NCI-H226 (cell line): ENCODE measurements around the gene PRKAR1B.
"Not testable (repeated sequence)": the region's sequence is repeated elsewhere in the genome, so short reads cannot be mapped to it uniquely, and the experiment has no call there.

Experiments
- DNase-seq: peaks from one replicate; pipeline ENCODE4 v3.0.0-alpha.2; 2015

PRKAR1B gene

DNA sequence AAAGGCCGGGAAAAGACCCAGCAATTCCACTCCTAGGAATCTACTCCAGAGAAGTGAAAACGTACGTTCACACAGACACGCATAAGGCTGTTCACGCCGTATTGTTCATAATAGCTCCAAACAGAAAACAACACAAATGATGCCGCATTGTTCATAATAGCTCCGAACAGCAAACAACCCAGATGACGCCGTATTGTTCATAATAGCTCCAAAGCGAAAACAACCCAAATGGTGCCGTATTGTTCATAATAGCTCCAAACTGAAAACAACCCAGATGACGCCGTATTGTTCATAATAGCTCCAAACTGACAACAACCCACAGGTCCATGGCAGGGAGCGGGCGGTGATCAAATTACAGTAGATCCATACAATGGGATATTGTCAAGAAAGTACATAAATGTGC, 85.8 kb downstream of the PRKAR1B start:
- no peak for DNase-seq

DNA sequence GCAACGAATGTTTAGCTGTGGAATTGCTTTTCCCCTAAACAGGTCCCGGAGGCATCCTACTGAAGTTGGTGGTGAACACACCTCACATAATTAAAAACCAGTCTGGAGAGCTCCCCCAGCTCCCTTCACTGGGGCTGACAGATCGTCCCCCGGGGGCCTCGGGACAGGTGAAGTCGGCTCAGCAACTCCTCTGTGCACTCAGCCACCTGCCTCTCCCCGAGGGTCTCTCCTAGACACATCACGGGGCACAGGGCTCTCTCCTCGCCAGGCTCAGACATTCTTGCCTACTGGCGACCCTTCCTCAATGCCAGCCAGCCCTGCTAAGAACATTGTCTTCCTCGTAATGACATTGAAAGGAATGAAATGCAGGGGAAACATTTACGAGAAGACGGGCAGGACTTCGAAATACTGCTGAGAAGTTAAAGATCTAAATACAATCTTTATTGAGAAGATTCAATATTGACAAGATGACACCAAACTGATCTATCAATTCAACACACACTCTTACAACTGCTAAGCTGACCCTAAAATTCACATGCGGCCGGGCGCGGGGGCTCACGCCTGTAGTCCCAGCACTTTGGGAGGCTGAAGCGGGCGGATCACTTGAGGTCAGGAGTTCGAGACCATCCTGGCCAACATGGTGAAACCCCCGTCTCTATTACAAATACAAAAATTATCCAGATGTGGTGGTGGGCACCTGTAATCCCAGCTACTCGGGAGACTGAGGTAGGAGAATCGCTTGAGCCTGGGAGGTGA, 88.6 kb downstream of the PRKAR1B start:
- no peak for DNase-seq

GRCh38 chr7:637826-638225, 89.3 kb downstream of the PRKAR1B start:
- DNase-seq: no peak

DNA sequence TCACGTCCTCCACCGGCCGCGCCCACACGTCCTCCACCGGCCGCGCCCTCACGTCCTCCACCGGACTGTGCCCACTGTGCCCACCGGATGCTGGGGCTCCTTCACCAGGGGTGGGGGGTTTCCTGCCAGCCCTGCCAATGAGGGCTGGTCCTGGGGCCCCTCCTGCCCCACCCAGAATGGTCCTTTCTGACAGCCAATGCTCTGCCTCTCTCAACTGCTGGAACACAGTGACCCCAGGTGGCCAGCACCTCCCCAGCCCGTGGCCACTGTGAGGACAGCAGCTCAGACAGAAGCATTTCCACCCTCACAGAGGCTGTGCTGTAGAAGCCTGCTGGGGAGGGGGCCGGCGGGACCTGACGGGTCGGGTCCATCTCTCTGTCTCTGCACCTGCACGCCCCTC, 90.7 kb downstream of the PRKAR1B start:
- DNase-seq: no peak

GRCh38 chr7:635687-636382, 91.2 kb downstream of the PRKAR1B start:
- not testable (repeated sequence) for DNase-seq

DNA sequence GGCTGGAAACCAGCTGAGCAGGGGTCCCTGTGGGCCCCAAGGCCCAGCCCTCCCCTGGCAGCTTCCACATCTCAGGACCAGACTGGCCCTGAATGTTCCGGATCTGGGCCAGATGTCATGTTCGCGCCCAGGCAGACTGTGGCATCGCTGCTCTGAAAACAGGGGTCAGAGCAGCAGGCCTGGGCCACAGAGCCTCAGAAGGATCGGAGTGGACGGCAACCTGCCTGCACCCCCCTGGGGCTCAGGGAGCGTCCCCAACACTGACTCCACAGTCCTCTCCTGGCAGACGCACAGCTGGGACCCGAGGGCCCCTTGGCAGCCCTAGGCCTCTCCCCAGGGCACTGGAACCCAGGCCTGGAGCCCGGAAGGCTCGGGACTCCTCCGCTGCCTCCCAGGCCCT, 91.9 kb downstream of the PRKAR1B start:
- no peak for DNase-seq

DNA sequence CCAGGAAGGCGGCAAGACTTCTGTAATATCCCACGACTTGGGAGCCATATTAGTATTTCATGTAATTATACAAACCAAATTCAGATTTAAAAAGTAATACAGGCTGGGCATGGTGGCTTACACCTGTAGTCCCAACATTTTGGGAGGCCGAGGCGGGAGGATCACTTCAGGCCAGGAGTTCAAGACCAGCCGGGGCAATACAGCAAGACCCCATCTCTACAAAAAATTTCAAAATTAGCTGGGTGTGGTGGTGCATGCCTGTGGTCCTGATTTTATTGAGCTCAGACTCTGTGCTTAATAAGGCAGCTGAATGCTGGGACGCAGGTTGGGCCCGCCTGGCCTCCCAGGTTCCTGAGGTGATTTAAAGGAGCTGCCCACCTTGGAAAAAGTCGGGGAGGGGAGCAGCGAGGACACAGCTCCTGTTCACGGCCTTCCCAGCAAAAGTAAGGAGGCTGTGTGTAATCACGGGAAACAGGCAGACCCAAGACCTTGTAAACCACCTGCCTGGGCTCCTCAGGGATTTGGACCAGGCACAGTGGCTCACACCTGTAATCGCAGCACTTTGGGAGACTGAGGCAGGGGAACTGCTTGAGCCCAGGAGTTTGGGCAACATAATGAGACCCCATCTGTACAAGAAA, 93.6 kb downstream of the PRKAR1B start:
- DNase-seq: no peak

- DNase-seq: no peak
These were observed 94.3 kb downstream of the PRKAR1B start for GRCh38 chr7:632831-633210.

DNA sequence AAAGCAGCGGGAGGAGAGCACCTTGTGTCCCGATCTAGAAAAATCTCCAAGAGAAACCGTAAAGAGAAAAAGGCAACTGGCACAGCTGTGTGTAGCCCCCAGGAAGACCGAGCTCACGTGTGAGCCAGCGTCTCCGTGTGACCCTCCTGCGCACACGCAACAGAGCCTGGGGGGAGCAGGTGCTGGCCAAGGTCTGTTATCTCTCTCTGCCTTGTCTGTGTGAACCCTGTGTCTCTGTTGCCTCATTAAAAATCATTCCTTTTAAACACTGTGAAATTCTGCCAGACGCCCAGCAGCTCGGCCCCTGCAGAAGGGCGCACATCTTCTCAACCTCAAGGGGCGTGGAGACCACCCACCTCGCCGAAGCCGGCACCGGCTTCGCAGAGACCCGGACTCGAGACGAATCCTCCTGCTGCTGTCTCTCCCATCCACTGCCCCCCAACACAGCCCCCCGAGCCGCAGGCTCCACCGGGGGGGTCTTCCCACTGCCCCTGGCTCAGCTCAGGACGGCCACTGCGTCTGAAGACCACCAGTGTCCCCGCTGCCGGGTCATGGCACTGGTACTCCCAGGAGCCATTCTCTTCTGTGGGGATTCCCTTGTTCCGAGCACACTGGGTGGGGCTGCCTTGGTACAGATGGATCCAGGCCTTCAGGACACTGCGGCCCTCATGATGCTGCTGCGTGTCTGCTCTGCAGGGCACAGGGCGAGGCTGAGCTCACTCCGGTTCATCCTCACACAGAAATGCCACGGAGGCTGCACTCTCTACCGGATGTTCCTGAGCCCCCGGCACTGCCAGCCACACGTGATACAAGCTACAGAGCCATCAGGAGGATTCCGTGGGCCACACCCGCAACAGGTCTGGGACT, 94.9 kb downstream of the PRKAR1B start:
- no peak for DNase-seq

DNA sequence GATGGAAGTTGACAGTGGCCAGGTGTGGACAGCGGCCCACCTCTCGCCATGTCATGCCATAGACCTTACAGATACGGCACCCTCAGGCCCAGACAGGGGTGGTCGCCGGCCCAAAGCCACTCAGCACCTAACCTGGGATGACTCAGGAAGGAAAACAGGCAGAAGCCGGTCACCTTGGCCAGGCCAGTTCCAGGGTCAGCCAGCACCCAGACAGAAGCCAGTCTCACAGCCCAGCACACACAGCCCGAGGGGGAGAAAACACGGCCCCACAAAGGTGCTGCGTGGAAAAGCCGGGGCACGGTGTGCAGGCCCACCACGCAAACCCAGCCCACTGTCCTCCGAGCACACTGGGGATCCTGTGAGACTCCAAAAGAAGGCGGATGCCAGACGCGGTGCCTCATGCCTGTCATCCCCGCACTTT, 95.8 kb downstream of the PRKAR1B start:
- no peak for DNase-seq

DNA sequence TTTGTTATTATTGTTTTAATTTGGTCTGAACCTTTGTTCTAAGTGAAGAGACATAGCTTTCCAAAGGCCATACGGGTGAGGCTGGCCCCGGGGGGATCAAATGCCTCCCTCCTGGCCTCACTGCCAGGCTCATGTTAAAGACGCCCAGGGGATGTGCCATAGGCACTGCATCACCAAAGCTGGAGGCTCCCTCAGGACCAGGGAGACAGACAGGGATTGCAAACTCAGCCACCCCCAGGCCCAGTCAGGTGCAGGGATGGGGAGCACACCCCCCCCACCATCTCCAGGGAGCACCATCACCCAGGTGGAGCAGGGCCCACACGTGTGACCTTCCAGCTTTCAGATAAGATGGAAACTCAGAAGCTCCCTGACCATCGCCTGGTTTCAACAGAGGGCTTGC, 96.5 kb downstream of the PRKAR1B start:
- DNase-seq: no peak

DNA sequence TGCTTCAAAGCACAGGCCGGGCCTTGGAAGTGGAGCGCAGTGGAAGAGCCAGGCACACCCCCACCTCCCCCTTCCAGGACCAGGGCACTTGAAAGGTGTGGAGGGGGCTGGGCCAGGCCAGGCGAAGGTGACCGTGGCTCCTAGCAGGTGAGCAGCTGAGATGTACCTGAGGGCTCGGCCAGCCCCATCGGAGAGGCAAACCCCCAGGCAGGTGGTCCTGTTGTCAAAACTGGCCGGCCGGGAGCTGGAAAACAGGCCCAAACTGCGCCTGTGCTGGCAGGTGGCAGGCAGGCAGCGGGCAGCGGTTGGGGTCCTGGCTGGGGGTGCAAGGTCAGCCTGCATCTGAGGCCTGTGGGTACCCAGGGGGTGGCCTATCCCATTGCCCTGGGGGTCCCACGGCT, 97.0 kb downstream of the PRKAR1B start:
- no peak for DNase-seq

- no peak for DNase-seq
These were observed 98.3 kb downstream of the PRKAR1B start for GRCh38 chr7:628826-629225.

DNA sequence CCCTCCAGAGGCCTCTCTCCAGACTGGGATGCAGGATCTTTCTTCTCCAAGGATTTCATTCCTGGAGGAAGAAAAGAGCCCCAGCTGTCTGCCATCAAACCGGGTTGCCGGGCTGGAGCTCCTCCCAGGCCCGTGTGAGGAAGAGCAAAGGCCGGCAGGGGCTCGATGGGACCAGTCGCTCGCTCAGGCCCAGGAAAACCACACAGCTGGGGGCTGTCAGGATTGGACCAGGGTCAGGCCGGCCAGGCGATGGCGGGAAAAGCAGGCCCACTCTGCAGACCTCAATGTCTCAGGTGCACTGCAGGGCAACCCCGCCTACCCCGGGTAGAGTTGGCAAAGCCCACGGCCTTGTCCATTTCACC, 98.7 kb downstream of the PRKAR1B start:
- DNase-seq: no peak

DNA sequence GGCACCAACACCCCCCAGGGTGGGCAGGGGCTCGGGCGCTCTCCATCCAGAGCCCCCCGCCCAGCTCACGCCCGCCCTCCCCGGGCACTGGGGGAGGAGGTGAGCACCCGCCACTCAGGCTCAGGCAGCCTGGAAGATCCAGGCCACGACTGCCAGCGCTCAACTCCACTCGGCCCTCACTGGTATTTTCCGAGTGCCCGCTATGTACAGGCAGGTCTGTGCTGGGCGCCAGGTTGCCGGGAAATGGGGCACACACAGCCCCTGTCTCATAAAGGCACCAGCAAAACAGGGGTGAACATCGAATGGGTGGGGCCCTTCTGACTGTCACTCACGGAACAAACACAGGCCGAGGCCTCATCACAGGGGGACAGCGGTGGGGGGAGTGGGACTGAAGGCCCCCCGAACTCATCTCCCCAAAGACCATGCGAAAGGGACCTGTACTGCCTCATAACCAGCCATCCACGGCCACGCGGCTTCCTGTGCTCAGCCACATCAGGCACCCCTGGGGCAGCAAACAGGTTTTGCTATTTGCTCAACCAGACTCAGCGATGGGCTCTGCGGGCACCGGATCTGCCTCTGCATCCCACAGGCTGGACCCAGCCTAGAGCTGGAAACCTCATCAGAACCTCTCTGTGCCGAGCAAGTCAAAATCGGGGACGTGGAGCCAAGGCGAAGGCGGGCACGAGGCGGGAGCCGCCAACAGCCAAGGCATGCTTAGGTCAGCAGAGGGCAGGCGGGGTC, 99.2 kb downstream of the PRKAR1B start:
- no peak for DNase-seq

DNA sequence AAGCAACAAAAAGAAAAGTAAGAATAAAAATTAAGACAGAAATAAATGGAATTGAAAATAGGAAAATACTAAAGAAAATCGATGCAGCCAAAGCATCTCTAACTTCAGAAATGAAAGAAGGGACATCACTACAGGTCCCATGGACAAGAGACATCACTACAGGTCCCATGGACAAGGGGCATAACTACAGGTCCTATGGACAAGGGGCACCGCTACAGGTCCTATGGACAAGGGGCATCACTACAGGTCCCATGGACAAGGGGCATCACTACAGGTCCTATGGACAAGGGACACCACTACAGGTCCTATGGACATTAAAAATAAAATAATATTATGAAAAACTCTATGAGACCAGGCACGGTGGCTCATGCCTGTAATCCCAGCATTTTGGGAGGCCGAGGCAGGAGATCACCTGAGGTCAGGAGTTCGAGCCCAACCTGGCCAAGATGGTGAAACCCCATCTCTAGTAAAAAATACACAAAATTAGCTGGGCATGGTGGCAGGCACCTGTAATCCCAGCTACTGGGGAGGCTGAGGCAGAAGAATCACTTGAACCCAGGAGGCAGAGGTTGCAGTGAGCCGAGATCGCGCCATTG, 101.6 kb downstream of the PRKAR1B start:
- no peak for DNase-seq

GRCh38 chr7:623464-623863, 103.6 kb downstream of the PRKAR1B start:
- no peak for DNase-seq

DNA sequence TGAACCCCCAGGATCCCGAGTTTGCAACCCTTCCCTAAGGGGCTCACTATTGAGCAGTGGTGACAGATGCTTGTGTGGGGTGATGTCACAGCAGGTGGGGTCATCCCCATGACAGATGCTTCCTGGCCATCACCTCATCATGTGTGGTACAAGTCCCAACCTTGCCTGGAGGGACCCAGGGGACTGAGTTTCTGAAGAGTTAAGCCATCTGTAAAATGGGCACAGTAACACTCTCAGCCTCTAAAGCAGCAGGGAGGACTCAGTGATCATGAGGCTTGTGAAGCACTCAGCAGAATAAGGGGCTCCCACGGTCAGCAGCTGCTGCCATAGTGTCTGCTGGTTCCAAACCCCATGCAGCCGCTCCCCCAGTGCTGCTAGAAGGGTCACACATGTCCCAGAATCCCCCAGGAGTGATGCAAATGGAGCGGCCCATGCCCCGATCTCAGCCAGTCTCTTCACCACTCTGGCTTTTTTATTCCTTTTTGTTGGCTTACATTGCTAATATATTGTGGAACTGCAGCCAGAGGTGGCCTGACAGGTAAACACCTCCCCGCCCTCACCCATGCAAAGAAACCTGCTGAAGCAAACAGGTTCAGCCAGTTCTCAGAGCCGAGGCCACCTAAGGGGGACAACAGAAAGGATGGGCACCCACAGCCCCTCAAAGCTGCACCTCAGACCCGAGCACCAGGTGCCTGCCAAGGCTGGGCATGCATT, 105.4 kb downstream of the PRKAR1B start:
- DNase-seq: no peak

DNA sequence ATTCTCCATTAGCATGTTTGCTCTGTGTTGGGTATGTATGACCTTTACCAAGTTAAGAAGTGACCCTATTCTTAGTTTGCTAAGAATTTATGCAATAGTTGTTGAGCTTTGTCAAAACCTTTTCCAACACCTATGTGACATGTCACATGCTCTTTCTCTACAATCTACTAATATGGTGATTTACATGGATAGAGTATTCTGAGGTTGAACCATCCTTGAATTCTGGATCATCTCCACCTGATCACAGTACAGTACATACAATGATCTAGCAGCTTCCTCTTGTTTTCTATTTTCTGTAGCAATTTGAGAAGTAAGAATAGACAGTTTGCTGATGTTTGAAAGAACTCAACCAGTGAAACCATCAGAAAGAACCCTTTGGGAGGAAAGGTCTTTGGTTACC, 106.2 kb downstream of the PRKAR1B start:
- no peak for DNase-seq

DNA sequence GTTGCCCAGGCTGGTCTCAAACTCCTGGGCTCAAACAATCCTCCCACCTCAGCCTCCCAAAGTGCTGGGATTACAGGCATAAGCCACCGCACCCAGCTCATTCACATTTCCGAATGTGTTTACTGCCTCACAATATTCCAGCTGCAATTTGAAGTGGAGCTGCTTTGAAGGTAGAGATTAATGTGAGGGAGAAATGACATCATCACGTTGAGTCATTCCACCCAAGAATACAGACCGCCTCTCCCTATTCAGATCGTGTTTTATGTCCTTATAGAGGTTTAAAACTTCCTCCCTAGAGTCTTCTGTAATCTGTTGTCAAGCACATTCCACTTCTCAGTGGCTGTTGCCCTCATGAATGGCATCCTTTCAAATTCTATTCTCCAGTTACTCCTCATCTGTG, 107.0 kb downstream of the PRKAR1B start:
- DNase-seq: peak; percentile 93

DNA sequence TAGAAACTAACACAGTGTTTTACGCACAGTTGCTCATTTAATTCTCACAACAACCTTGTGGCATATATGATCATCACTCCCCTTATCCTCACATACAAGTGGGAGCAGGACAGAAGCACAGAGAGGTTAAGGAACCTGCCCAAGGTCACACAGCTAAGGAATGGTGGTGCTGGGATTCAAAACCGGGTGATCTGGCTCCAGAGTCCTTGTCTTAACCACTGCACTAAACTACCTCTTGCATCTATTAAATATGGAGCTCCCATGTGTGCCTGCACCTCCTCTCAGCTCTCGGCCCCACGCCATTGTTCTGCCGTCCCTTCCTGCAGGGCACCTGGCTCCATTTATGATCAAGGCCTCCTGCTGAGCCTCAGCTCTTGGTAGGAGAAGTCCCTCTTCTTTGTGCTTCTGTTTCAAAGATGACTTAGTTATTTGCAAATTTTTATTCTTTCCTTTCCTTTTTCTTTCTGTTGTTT, 107.7 kb downstream of the PRKAR1B start:
- DNase-seq: no peak
